OCI-LY1 (cell line): ENCODE measurements around the gene MAP7.

Experiments
- CTCF ChIP-seq: fragments of 200-600 bp; sonication (generic), shearing (Covaris generic); IDR thresholded peaks from 2 replicates; pipeline ENCODE4 v1.5.1; 2017; ENCODE audit warnings: mild to moderate bottlenecking, antibody characterized with exemption, low read length, moderate library complexity, mixed read lengths
- EZH2 ChIP-seq: fragments of 200-600 bp; sonication (generic), shearing (Covaris generic); IDR thresholded peaks from 2 replicates; pipeline ENCODE4 v1.8.0; 2017; ENCODE audit warnings: borderline replicate concordance, mixed run types, mild to moderate bottlenecking, antibody characterized with exemption, low read length, moderate library complexity, mixed read lengths

- TF ChIP-seq CTCF, result no peak
- TF ChIP-seq EZH2, result no peak
Measured at GRCh38 chr6:136553166-136553787, 3.1 kb upstream of the MAP7 start.
